Left lung (tissue), 10 donors: ENCODE results near the gene KCNC1. TPM values are rescaled to one million over a fixed set of nuclear protein-coding genes. Genes with fewer than 3 reads are reported as not detected.

Source experiments
- ATAC-seq: fragments of 200-7000 bp; cut with Tn5 transposase; one replicate; pipeline ENCODE4 v1.9.1; 2020; ENCODE audit warnings: moderate library complexity
- DNase-seq, 4 donors: peaks; one replicate each; pipeline ENCODE4 v3.0.0-alpha.2; 2013 to 2020
- H3K27ac ChIP-seq, 2 donors: fragments of 200-600 bp; sonication (generic) in 1 of 2; one replicate each; pipeline versions ENCODE4 v1.5.0 to v1.8.0; 2020 to 2021
- H3K27me3 ChIP-seq, 2 donors: fragments of 200-600 bp; sonication (generic) in 1 of 2; one replicate each; pipeline versions ENCODE4 v1.5.0 to v1.8.0; 2020 to 2021
- H3K36me3 ChIP-seq, 2 donors: fragments of 200-600 bp; sonication (generic) in 1 of 2; one replicate each; pipeline versions ENCODE4 v1.5.0 to v1.8.0; 2020 to 2021
- H3K4me1 ChIP-seq, 2 donors: fragments of 200-600 bp; one replicate each; pipeline ENCODE4 v1.8.0; 2021
- H3K4me3 ChIP-seq, 2 donors: fragments of 200-600 bp; sonication (generic) in 1 of 2; one replicate each; pipeline versions ENCODE4 v1.5.0 to v1.8.0; 2020 to 2021; ENCODE audit warnings: mild to moderate bottlenecking in 1 of 2
- H3K9me3 ChIP-seq, 2 donors: fragments of 200-600 bp; sonication (generic) in 1 of 2; one replicate each; pipeline versions ENCODE4 v1.5.0 to v1.8.0; 2020 to 2021
- intact Hi-C, 2 donors: fragments of 100-400 bp; cut with DNase I; formaldehyde crosslinking; loops; one replicate each; pipeline versions ENCODE4 v1.11.2 to v1.14.2; 2022
- polyA plus RNA-seq, 6 donors: library from polyadenylated mRNA; unstranded; fragments of 120-200 nt; gene quantifications; one replicate each; pipeline ENCODE4 v1.2.1, GENCODE V29; 2013; ENCODE audit not compliant: insufficient read length in 6 of 6
- total RNA-seq, 2 donors: library from RNA; stranded (reverse); fragmentation: NEBNext Ultra II Directional; extraction: Animal tissue kit (Norgen Biotek cat#: 25700); gene quantifications; one replicate each; pipeline ENCODE4 v1.2.1, GENCODE V29; 2021
- TF ChIP-seq, protein P1 (sequence below), 2 donors: fragments of 200-600 bp; sonication (generic) in 1 of 2; IDR thresholded peaks; one replicate each; pipeline versions ENCODE4 v1.5.0 to v1.8.0; 2021; ENCODE audit warnings: antibody characterized with exemption in 2 of 2
- donor health status: DM: no; HTN: yes; CAD: no.
- donor health status: DM: no; HTN: no; CAD: no.

Gene KCNC1
- total and polyA plus RNA-seq, 8 donors = 0.78 to 1.2 (median 0.89) TPM; not detected in 2

GRCh38 chr11:17798716-17799115, 64.1 kb downstream of the KCNC1 start:
- intact Hi-C loops = no loop called here
- no peaks in the 10 kb centered on the region for H3K9me3 ChIP-seq
- no peaks in the 10 kb centered on the region for H3K4me1 ChIP-seq
- no peaks in the 10 kb centered on the region for H3K36me3 ChIP-seq
- ATAC-seq (no peak), DNase-seq (no peak)
- no peaks in the 10 kb centered on the region for H3K27me3 ChIP-seq
- TF ChIP-seq, protein P1, sequence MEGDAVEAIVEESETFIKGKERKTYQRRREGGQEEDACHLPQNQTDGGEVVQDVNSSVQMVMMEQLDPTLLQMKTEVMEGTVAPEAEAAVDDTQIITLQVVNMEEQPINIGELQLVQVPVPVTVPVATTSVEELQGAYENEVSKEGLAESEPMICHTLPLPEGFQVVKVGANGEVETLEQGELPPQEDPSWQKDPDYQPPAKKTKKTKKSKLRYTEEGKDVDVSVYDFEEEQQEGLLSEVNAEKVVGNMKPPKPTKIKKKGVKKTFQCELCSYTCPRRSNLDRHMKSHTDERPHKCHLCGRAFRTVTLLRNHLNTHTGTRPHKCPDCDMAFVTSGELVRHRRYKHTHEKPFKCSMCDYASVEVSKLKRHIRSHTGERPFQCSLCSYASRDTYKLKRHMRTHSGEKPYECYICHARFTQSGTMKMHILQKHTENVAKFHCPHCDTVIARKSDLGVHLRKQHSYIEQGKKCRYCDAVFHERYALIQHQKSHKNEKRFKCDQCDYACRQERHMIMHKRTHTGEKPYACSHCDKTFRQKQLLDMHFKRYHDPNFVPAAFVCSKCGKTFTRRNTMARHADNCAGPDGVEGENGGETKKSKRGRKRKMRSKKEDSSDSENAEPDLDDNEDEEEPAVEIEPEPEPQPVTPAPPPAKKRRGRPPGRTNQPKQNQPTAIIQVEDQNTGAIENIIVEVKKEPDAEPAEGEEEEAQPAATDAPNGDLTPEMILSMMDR (IDR thresholded peaks at IDR 0.05) = no peak
- H3K27ac ChIP-seq = no peak overlapping the region
- no peak overlapping the region for H3K4me3 ChIP-seq

- Histone ChIP-seq H3K27ac (no peak overlapping the region), H3K27me3 (no peaks in the 10 kb centered on the region), H3K4me1 (no peaks in the 10 kb centered on the region), H3K4me3 (no peak overlapping the region), H3K36me3 (no peaks in the 10 kb centered on the region), H3K9me3 (no peaks in the 10 kb centered on the region)
- intact Hi-C loops = no loop called here
- TF ChIP-seq, protein P1 (IDR thresholded peaks at IDR 0.05) = no peak
- DNase-seq = no peak
- no peak for ATAC-seq
Measured at GRCh38 chr11:17799147-17799546, 64.6 kb downstream of the KCNC1 start.

DNA sequence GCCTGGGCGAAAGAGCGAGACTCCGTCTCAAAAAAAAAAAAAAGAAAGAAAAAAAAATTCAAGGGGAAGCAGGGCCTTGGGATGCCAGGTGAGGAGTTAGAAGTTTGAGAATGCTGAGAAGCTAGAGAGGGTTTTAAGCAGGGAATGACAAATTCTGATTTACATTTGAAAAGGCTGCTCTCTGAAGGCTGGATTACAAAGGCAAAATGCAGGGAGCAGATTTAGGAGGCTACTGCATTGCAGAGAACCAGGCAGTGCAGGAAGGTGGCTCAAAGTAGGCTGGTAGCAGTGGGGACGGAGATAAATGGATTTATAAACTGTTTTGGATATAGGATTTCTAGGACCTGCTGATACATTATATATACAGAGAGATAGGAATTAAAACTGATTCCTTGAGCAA, 66.6 kb downstream of the KCNC1 start:
- Histone ChIP-seq H3K27ac (no peak overlapping the region), H3K9me3 (no peaks in the 10 kb centered on the region), H3K36me3 (no peaks in the 10 kb centered on the region), H3K4me3 (no peak overlapping the region), H3K4me1 (no peaks in the 10 kb centered on the region), H3K27me3 (no peaks in the 10 kb centered on the region)
- ATAC-seq (no peak), DNase-seq (no peak)
- TF ChIP-seq, protein P1 (IDR thresholded peaks at IDR 0.05) = no peak
- intact Hi-C loops = no loop called here

DNA sequence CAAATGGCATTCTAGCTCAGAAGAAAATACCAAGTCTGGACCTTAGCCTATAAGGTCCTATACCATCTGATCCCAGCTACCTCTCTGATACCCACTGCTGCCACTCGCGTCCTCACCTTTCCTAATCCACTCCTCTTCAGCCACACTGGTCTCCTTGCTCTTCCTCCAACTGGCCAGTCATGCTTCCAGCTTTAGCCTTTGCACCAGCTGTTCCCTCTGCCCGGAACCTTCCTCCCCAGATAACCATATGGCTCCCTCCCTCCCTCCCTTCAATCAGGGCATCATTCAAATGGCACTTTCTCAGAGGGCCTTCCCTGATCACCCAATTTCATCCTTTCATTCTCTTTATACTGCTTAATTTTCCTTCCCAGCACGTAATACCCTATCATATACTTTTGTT, 67.9 kb downstream of the KCNC1 start:
- ATAC-seq = no peak

DNA sequence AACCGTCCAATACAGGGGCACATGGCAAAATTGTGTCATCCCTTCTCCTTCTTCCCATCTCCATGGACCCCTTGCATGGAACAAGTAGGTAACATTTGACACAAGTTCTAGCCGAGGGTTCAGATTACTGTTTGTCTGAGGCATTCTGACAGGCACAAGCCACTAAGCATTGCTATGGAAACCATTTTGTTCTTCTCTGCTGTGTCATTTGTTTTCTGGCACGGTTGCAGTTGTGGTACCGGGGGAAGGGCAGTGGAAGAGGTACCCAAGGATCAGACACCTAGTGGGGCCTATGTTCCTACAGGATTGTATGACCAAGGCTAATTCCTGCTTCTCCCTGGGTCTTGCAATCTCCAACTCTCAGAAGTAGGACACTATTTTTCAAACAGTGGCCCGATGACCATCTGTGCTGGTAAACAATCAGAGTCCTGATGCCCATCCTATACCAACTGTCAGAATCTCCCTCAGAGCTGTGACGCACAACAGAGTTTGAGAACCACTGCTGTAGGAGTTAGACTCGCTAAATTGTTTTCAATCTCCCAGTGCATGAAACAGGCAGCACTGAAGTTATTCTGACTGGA, 69.3 kb downstream of the KCNC1 start:
- ATAC-seq (no peak), DNase-seq (no peak)
- Histone ChIP-seq H3K4me1 (no peaks in the 10 kb centered on the region), H3K4me3 (no peak overlapping the region), H3K27me3 (no peaks in the 10 kb centered on the region), H3K9me3 (no peaks in the 10 kb centered on the region), H3K27ac (no peak overlapping the region), H3K36me3 (no peaks in the 10 kb centered on the region)
- TF ChIP-seq, protein P1 (IDR thresholded peaks at IDR 0.05) = no peak
- intact Hi-C loops = no loop called here

More for the DNA sequence above, 67.9 kb downstream of the KCNC1 start:
- TF ChIP-seq, protein P1 (IDR thresholded peaks at IDR 0.05) = no peak
- no peaks in the 10 kb centered on the region for H3K27me3 ChIP-seq
- no peaks in the 10 kb centered on the region for H3K4me1 ChIP-seq
- no peak for DNase-seq
- intact Hi-C loops = no loop called here
- no peaks in the 10 kb centered on the region for H3K9me3 ChIP-seq
- H3K27ac ChIP-seq = no peak overlapping the region
- no peak overlapping the region for H3K4me3 ChIP-seq
- H3K36me3 ChIP-seq = no peaks in the 10 kb centered on the region
